Mesendoderm (in vitro differentiated cells): ENCODE measurements around the gene SMC6.

Experiments
- DNase-seq: peaks from one replicate; pipeline ENCODE4 v3.0.0; 2013
- H2AK5ac ChIP-seq: 2 replicates; pipeline ENCODE4 v1.6.1; 2013; ENCODE audit warnings: low read length, inconsistent platforms
- H2BK120ac ChIP-seq: 2 replicates; pipeline ENCODE4 v1.6.1; 2013; ENCODE audit warnings: low read depth, mild to moderate bottlenecking, low read length, moderate library complexity, mixed read lengths
- H2BK15ac ChIP-seq: replicated peaks from 2 replicates; pipeline ENCODE4 v1.6.1; 2013; ENCODE audit warnings: low read depth, mild to moderate bottlenecking, moderate library complexity
- H2BK5ac ChIP-seq: 2 replicates; pipeline ENCODE4 v1.6.1; 2013; ENCODE audit warnings: low read length, inconsistent platforms
- H3K18ac ChIP-seq: 2 replicates; pipeline ENCODE4 v1.6.1; 2013; ENCODE audit warnings: mild to moderate bottlenecking, low read length, mixed read lengths
- H3K23ac ChIP-seq: one replicate; pipeline ENCODE4 v1.6.1; 2013; ENCODE audit warnings: low read length
- H3K27ac ChIP-seq: 2 replicates; pipeline ENCODE4 v1.5.1; 2013; ENCODE audit warnings: low read depth, mild to moderate bottlenecking, inconsistent platforms, low read length, moderate library complexity
- H3K27me3 ChIP-seq: 2 replicates; pipeline ENCODE4 v1.6.1; 2013; ENCODE audit warnings: low read length, control low read depth, mild to moderate bottlenecking, inconsistent platforms; ENCODE audit not compliant: insufficient read depth, poor library complexity
- H3K36me3 ChIP-seq: 2 replicates; pipeline ENCODE4 v1.6.1; 2013; ENCODE audit warnings: low read length, inconsistent platforms; ENCODE audit not compliant: control insufficient read depth, insufficient read depth
- H3K4ac ChIP-seq: one replicate; pipeline ENCODE4 v1.6.1; 2013; ENCODE audit warnings: low read depth, mild to moderate bottlenecking, low read length, moderate library complexity
- H3K4me1 ChIP-seq: 2 replicates; pipeline ENCODE4 v1.6.1; 2013; ENCODE audit warnings: low read depth, low read length, inconsistent platforms; ENCODE audit not compliant: control insufficient read depth
- H3K4me2 ChIP-seq: 2 replicates; pipeline ENCODE4 v1.6.1; 2013; ENCODE audit warnings: low read length
- H3K4me3 ChIP-seq: 2 replicates; pipeline ENCODE4 v1.5.1; 2013; ENCODE audit warnings: mild to moderate bottlenecking, low read length
- H3K56ac ChIP-seq: one replicate; pipeline ENCODE4 v1.6.1; 2013; ENCODE audit warnings: low read length
- H3K79me1 ChIP-seq: 2 replicates; pipeline ENCODE4 v1.6.1; 2013; ENCODE audit warnings: low read length, inconsistent platforms
- H3K79me2 ChIP-seq: 2 replicates; pipeline ENCODE4 v1.6.1; 2013; ENCODE audit warnings: mild to moderate bottlenecking, low read length; ENCODE audit not compliant: control insufficient read depth, insufficient read depth
- H3K9ac ChIP-seq: 2 replicates; pipeline ENCODE4 v1.6.1; 2013; ENCODE audit warnings: low read length, inconsistent platforms
- H4K5ac ChIP-seq: one replicate; pipeline ENCODE4 v1.6.1; 2013; ENCODE audit warnings: low read length
- H4K8ac ChIP-seq: one replicate; pipeline ENCODE4 v1.6.1; 2013; ENCODE audit warnings: low read depth, mild to moderate bottlenecking, control low read depth, low read length, moderate library complexity
- WGBS: extraction: QIAGEN DNeasy Blood & Tissue Kit; methylation state at CpG from one replicate; pipeline ENCODE4 v1.1.7; 2013; ENCODE audit warnings: low lambda C conversion rate, missing lambda C conversion rate; ENCODE audit not compliant: insufficient coverage; ENCODE audit errors: extremely low coverage; 5-methylcytosine and 5-hydroxymethylcytosine counted together

The SMC6 gene

DNA sequence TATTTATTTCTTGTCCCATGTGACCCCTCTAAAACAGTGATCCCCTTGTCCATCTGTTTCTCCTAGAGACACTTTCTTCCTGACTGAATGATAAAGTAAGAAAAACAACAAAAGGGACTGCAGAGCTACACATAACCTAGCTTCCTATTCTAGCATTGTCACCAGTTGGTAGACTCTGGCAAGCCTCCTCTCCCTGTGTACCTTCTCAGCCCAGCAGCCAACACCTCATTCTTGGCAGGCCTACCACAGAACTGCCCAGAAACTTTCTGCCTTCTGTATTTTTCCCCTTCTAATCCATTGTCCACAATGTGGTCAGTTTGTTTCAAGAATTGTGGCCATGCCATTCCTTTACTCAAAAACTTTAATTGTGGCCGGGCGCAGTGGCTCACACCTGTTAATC is 13.4 kb downstream of the SMC6 start:
- H2BK5ac ChIP-seq: no peak overlapping the region
- peaks cover 7% of the 10 kb centered on the region for H3K36me3 ChIP-seq
- no peak for DNase-seq
- H2AK5ac ChIP-seq: no peak overlapping the region
- no peaks in the 10 kb centered on the region for H3K79me1 ChIP-seq
- H3K4me1 ChIP-seq: no peaks in the 10 kb centered on the region
- WGBS: no CpG with 5 or more reads among the region's 2 CpGs
- no peak overlapping the region for H4K5ac ChIP-seq
- no peak overlapping the region for H3K56ac ChIP-seq
- H4K8ac ChIP-seq: no peak overlapping the region
- H3K23ac ChIP-seq: no peak overlapping the region
- H3K4me2 ChIP-seq: no peak overlapping the region
- H2BK120ac ChIP-seq: no peak overlapping the region
- no peak overlapping the region for H3K4ac ChIP-seq
- H3K18ac ChIP-seq: no peak overlapping the region
- no peaks in the 10 kb centered on the region for H3K27me3 ChIP-seq
- no peak overlapping the region for H3K9ac ChIP-seq
- H2BK15ac ChIP-seq: no peak overlapping the region
- H3K27ac ChIP-seq: no peak overlapping the region
- no peak overlapping the region for H3K4me3 ChIP-seq
- H3K79me2 ChIP-seq: no peaks in the 10 kb centered on the region

DNA sequence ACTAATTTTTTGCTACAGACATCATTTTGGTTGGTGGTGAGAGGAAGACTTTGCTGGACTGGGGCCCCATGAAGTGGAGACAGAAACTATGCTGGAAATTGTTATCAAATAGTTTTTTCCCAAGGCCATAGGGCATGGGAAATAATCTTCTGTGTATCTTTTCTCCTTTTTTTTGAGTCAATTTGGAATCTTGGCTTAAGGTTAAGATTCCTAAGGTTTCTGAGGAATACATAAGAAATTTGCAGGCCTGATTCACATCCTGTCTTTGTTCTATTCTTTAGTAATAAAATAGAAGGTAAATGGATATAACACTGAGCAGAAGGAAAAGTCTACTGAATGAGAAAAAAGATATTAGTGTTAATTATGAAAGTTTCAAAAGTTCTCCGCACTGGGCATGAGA is 16.6 kb downstream of the SMC6 start:
- no peak overlapping the region for H2BK120ac ChIP-seq
- no peaks in the 10 kb centered on the region for H3K79me1 ChIP-seq
- H4K5ac ChIP-seq: no peak overlapping the region
- H3K56ac ChIP-seq: no peak overlapping the region
- H3K4me3 ChIP-seq: no peak overlapping the region
- no peak overlapping the region for H3K9ac ChIP-seq
- H2BK5ac ChIP-seq: no peak overlapping the region
- no peak for DNase-seq
- H2BK15ac ChIP-seq: no peak overlapping the region
- no peak overlapping the region for H3K18ac ChIP-seq
- H3K23ac ChIP-seq: no peak overlapping the region
- H3K36me3 ChIP-seq: peaks cover 13% of the 10 kb centered on the region
- H3K27me3 ChIP-seq: no peaks in the 10 kb centered on the region
- WGBS: no CpG with 5 or more reads among the region's 1 CpG
- no peaks in the 10 kb centered on the region for H3K79me2 ChIP-seq
- no peak overlapping the region for H3K4ac ChIP-seq
- no peaks in the 10 kb centered on the region for H3K4me1 ChIP-seq
- no peak overlapping the region for H2AK5ac ChIP-seq
- no peak overlapping the region for H3K27ac ChIP-seq
- H4K8ac ChIP-seq: no peak overlapping the region
- no peak overlapping the region for H3K4me2 ChIP-seq

DNA sequence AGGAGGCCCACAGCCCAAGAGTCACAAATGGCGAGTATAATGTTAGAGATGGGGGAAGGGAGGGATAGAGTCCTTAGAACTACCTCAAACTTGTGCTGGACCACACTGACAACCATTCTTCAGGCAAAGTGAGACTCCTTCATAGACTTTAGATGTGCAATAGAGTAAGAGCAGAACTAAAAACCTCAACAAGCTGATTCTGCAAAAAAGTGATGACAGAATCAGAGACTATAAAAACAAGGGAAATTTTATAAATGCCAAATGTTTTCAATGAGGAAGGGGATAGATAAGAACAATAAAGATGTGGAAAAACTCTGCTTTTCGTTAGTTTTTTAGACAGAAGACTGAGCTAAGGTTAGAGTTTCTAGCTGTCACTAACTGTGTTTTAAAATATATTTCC is 17.7 kb downstream of the SMC6 start:
- Histone ChIP-seq H3K79me2 (no peaks in the 10 kb centered on the region), H3K27ac (no peak overlapping the region), H3K27me3 (no peaks in the 10 kb centered on the region), H3K4me3 (no peak overlapping the region), H3K56ac (no peak overlapping the region), H3K4me1 (no peaks in the 10 kb centered on the region), H3K4me2 (no peak overlapping the region), H3K79me1 (no peaks in the 10 kb centered on the region), H2AK5ac (no peak overlapping the region), H2BK15ac (no peak overlapping the region), H4K5ac (no peak overlapping the region), H2BK120ac (no peak overlapping the region), H3K4ac (no peak overlapping the region), H3K9ac (no peak overlapping the region), H3K36me3 (peaks cover 13% of the 10 kb centered on the region), H3K23ac (no peak overlapping the region), H4K8ac (no peak overlapping the region), H3K18ac (no peak overlapping the region), H2BK5ac (no peak overlapping the region)
- WGBS: no CpG with 5 or more reads among the region's 2 CpGs
- DNase-seq: no peak

DNA sequence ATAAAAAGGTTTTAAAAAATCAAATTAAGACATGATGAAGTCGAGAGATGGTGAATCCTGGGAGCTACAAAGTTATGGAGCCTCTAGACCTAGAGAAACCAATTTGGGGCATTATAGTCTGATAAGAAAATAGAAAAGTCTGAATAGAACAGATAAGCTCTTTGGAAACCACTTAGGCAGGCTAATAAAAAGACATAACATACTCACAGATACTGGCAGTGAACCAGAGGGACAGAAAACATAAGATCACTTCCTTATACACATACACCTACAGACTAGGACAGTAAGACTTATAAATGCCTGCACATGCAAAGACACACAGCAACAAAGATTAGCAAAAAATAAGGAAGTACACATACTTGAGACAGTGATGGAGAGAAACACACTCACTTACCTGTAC is 20.0 kb downstream of the SMC6 start:
- no peak overlapping the region for H2AK5ac ChIP-seq
- no peak overlapping the region for H3K56ac ChIP-seq
- H3K4me3 ChIP-seq: no peak overlapping the region
- no peaks in the 10 kb centered on the region for H3K27me3 ChIP-seq
- no peak overlapping the region for H2BK5ac ChIP-seq
- no peak overlapping the region for H2BK120ac ChIP-seq
- no peaks in the 10 kb centered on the region for H3K79me2 ChIP-seq
- no peak overlapping the region for H3K9ac ChIP-seq
- no peak overlapping the region for H4K8ac ChIP-seq
- DNase-seq: no peak
- no peak overlapping the region for H3K4ac ChIP-seq
- peak overlapping the region; percentile 45 for H3K23ac ChIP-seq
- H3K4me2 ChIP-seq: no peak overlapping the region
- H3K27ac ChIP-seq: no peak overlapping the region
- no peaks in the 10 kb centered on the region for H3K4me1 ChIP-seq
- no peak overlapping the region for H2BK15ac ChIP-seq
- H3K36me3 ChIP-seq: peaks cover 13% of the 10 kb centered on the region
- no peak overlapping the region for H4K5ac ChIP-seq
- H3K18ac ChIP-seq: no peak overlapping the region
- H3K79me1 ChIP-seq: no peaks in the 10 kb centered on the region
- no CpG with 5 or more reads among the region's 1 CpG for WGBS

DNA sequence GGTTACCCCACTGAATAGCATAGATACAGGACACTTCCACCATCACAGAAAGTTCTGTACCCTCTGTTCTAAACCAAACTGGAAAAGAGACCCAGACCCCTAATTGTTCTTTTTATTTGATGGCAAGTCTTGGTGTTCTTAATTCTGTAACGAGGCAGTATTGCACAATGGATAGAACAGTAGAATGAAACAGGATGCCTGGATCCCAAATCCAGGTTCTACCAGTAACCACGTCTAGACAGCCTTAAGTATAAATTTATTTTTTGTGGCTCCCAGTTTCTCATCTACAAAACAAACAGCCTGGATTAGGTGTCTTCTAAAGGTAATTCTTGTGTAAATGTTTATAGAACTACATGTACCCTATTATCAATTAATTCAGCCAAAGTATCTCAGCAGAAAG is 23.7 kb downstream of the SMC6 start:
- no peak overlapping the region for H2BK120ac ChIP-seq
- no peak overlapping the region for H2AK5ac ChIP-seq
- H2BK15ac ChIP-seq: no peak overlapping the region
- no peaks in the 10 kb centered on the region for H3K79me2 ChIP-seq
- H3K23ac ChIP-seq: no peak overlapping the region
- no peak overlapping the region for H3K18ac ChIP-seq
- no peak overlapping the region for H3K9ac ChIP-seq
- H3K4me1 ChIP-seq: no peaks in the 10 kb centered on the region
- DNase-seq: no peak
- no peaks in the 10 kb centered on the region for H3K79me1 ChIP-seq
- no peak overlapping the region for H2BK5ac ChIP-seq
- no peak overlapping the region for H3K4me3 ChIP-seq
- H3K56ac ChIP-seq: no peak overlapping the region
- no peak overlapping the region for H3K27ac ChIP-seq
- H4K8ac ChIP-seq: no peak overlapping the region
- H3K27me3 ChIP-seq: no peaks in the 10 kb centered on the region
- H3K36me3 ChIP-seq: peaks cover 4% of the 10 kb centered on the region
- no peak overlapping the region for H3K4me2 ChIP-seq
- no CpG with 5 or more reads among the region's 2 CpGs for WGBS
- no peak overlapping the region for H4K5ac ChIP-seq
- no peak overlapping the region for H3K4ac ChIP-seq

DNA sequence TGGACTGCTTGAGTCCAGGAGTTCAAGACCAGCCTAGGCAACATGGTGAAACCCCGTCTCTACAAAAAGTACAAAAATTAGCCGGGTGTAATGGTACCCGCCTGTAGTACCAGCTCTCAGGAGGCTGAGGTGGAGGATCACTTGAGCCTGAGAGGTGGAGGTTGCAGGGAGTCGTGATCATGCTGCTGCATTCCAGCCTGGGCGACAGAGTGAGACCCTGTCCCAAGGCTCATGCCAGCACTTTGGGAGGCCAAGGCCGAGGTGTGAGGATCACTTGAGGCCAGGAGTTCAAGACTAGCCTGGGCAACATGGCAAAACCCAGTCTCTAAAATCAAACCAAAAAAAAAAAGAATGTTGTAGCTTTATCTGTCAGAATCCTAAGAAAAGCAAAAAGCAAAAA is 25.4 kb downstream of the SMC6 start:
- H3K4me2 ChIP-seq: no peak overlapping the region
- H3K4me3 ChIP-seq: no peak overlapping the region
- no peak overlapping the region for H3K4ac ChIP-seq
- H3K23ac ChIP-seq: no peak overlapping the region
- no peaks in the 10 kb centered on the region for H3K36me3 ChIP-seq
- H2BK120ac ChIP-seq: no peak overlapping the region
- WGBS: no CpG with 5 or more reads among the region's 6 CpGs
- H3K56ac ChIP-seq: no peak overlapping the region
- H2BK15ac ChIP-seq: no peak overlapping the region
- no peak for DNase-seq
- no peak overlapping the region for H4K5ac ChIP-seq
- H2BK5ac ChIP-seq: no peak overlapping the region
- no peak overlapping the region for H3K27ac ChIP-seq
- H3K79me1 ChIP-seq: no peaks in the 10 kb centered on the region
- H3K79me2 ChIP-seq: no peaks in the 10 kb centered on the region
- no peak overlapping the region for H4K8ac ChIP-seq
- H3K18ac ChIP-seq: no peak overlapping the region
- H2AK5ac ChIP-seq: no peak overlapping the region
- no peaks in the 10 kb centered on the region for H3K27me3 ChIP-seq
- H3K9ac ChIP-seq: no peak overlapping the region
- H3K4me1 ChIP-seq: no peaks in the 10 kb centered on the region
